HG03432 (cell line): Measurements from ENCODE around the gene SOCS6.
"Not testable (repeated sequence)": the region's sequence is repeated elsewhere in the genome, so short reads cannot be mapped to it uniquely, and the experiment has no call there.

ENCODE experiments used
- ATAC-seq: cut with Tn5 transposase; IDR thresholded peaks from one replicate; pipeline ENCODE4 v1.9.1; 2021; ENCODE audit warnings: mild to moderate bottlenecking, moderate library complexity; ENCODE audit not compliant: unreplicated experiment

The SOCS6 gene, protein sequence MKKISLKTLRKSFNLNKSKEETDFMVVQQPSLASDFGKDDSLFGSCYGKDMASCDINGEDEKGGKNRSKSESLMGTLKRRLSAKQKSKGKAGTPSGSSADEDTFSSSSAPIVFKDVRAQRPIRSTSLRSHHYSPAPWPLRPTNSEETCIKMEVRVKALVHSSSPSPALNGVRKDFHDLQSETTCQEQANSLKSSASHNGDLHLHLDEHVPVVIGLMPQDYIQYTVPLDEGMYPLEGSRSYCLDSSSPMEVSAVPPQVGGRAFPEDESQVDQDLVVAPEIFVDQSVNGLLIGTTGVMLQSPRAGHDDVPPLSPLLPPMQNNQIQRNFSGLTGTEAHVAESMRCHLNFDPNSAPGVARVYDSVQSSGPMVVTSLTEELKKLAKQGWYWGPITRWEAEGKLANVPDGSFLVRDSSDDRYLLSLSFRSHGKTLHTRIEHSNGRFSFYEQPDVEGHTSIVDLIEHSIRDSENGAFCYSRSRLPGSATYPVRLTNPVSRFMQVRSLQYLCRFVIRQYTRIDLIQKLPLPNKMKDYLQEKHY

DNA sequence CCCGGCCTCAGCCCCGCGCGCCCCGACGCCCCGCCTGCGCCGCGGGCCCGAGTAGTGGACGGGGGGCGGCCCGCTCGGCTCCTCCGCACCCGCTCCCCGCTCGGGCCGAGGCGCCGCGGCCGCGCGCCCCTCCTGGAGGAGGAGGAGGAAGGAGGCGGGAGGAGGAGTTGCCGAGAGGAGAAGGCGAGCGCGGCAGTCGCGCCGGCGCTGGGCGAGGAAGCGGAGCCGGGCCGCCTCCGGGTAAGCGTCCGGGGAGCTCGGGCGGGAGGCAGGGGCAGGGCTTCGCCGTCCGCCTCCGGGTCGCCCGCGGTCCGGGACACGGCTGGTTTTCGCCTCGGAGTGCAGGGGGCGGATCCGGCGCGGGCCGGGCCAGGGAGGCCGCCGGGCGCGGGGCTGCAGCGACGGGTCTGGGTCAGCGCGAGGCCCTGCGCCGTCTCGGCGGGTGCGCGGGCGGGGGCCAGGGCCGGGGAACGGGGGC is at the start of gene SOCS6:
Gene SOCS6, plus strand, starts transcription at position 195 of the 478 bp plus-strand sequence. CDS start 35,624 bp downstream, outside the sequence.
- ATAC-seq = peak; percentile 74

DNA sequence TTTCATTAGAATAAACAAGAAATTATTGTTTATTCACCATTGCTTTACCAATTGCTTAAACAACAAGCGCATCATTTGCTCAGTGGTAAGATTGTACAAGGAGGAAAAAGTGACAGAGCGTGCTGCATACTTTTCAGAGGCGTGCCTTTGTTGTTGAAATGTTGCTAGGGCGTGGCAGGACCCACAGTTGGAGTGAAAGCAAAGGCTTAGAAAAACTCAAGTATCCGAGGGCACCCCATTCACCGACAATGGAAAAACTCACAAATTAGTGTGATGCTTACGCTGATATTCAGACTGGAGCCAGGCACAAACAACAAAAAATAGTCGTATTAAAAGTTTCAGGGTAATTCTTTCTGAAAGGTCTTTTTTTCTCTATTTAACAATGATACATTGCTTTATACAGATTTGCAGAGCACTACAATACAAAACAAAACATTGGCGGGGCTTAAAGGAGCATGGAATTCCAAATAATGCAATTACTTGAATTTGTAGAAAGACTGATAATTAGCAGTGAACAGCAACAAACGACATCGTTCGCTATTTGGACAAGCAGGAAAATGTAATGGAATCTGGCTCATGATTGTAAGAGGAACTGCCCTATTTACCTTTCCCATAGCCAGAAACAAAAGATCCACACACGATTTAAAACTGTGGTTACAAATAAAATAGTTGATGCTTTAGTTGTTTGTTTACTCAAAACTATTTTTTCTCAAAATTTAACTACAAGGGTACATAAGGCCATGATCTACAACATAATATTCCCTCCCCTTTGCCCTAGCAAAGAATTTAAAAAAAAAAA is 45.5 kb upstream of the SOCS6 start:
- ATAC-seq = no peak

DNA sequence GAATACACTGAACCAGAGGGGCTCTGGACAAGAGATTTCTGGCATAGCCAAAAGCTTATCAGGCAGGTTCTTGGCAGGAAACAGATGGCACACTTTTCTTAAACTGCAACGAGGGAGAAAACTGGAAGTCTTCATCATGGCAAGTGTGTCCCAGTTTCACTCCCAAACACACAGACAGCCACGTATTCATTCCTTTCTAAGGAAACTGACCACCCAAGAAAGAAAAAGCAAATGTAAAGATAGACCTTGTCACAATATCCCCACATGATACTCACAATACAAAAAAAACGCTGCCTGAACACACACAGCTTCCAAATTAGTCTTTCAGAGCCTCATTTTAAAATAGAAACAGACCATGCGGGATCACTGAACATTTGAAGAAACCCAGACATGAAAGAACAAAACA is 42.8 kb upstream of the SOCS6 start:
- no peak for ATAC-seq

DNA sequence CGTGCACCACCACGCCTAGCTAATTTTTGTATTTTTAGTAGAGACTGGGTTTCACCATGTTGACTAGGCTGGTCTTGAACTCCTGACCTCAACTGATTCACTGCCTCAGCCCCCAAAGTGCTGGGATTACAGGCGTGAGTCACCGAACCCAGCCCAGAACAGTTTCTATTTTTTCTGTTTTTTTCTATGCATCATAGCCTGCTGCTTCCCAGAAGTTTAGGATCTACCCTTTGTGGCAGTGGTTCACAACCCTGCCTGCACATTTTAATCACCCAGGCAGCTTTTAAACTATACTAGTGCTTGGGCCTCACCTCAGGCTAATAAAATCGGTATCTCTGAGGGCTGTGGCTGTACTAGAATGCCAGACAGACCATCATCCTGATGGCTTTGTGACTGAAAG is 39.7 kb upstream of the SOCS6 start:
- ATAC-seq = no peak

DNA sequence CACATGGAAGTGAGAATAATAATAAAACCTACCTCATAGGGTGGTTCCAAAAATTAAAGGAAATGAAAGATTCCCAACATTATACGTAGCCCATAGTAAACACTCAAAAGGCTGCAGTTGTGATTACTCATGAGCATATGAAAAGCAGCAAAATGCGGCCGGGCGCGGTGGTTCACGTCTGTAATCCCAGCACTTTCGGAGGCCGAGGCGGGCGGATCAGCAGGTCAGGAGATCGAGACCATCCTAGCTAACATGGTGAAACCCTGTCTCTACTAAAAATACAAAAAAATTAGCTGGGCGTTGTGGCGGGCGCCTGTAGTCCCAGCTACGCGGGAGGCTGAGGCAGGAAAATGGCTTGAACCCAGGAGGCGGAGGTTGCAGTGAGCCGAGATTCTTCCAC is 39.0 kb upstream of the SOCS6 start:
- not testable (repeated sequence) for ATAC-seq

DNA sequence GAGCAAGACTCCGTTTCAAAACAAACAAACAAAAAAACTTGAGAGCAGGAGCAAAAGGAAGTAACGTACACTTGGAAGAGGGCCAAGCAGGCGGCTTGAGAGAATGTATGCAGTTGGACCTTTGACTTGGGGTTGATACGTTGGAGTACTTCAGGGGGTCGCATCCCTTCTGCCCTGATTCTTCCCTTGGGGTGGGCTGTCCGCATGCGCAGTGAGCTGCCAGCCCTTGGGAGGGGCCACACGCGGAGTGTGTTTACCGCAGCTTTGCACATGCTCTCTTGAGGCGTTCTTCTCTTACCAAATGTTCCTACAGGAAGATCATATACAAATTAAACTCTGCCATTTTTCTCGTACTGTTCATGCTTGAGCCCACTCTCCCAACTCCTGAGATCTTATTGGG is 38.1 kb upstream of the SOCS6 start:
- ATAC-seq = no peak

DNA sequence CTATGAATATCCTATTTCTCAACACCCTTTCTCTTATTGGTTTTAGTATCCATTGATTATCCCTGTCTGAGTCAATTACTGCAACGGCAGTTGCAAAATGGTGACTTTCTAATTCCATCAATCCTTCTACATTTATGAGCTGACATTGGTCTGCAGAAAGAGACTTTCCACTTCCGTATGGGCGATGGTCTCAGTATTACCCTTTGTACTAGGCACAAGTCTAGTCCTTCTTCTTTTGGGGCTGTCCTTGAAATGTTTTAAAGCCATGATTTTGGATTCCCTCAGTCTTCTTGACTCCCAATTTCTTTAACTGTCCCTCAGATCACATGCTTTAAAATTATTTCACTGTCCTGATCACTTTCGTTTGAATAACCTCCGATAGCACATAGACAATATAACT is 32.7 kb upstream of the SOCS6 start:
- no peak for ATAC-seq

DNA sequence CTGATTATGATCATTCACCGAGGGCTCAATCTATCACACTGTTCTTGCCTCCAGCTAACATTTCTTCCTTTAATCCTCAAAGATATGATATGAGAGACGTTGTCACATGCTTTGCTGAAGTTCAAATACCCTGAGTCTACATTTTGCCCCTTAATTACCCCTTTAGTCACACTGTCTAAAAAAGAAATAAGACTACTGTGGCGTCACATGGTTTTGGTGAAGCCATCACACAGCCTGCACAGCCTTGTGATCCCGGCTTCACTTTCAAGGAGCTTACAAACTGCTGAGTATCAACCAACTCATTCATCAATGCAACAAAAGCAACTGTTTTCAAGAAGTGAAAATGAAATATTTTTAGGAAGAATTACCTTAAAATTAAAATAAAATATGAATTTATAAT is 31.9 kb upstream of the SOCS6 start:
- ATAC-seq = no peak

DNA sequence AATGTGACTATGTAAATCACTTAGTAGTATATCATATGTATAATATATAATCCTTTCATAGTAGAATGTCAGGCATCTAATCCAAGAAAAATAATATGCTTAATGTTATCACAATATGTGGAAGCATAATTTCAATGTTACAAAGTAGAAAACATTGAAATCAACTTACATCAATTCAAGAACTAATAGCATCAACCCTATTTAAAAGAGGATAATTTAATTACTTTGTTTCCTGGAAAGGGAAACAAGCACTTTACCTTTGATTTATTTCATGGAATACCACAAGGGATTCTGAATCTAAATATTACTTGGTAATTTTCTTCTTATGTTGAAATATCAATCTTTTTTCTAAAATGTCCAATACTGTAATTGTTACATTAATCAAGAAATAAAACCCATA is 30.6 kb upstream of the SOCS6 start:
- ATAC-seq = no peak

DNA sequence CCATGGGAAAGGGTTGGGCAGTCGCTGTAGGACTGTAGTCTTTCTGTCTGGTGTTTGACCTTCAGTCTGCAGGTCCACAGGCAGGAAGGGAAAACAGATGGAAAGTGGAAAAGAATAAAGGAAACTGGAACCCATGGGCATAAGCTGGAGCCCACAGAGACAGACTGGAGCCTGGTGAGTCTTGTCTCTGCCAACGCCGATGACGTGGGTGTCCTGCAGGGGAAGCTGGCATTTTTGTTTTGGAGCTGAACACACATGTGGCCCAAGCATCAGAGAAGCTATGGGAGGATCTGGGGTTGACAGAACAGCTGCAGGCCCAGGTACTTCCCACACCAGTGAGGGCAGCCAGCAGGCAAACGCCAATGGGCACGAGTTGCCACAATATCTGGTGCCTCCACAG is 28.2 kb upstream of the SOCS6 start:
- no peak for ATAC-seq

DNA sequence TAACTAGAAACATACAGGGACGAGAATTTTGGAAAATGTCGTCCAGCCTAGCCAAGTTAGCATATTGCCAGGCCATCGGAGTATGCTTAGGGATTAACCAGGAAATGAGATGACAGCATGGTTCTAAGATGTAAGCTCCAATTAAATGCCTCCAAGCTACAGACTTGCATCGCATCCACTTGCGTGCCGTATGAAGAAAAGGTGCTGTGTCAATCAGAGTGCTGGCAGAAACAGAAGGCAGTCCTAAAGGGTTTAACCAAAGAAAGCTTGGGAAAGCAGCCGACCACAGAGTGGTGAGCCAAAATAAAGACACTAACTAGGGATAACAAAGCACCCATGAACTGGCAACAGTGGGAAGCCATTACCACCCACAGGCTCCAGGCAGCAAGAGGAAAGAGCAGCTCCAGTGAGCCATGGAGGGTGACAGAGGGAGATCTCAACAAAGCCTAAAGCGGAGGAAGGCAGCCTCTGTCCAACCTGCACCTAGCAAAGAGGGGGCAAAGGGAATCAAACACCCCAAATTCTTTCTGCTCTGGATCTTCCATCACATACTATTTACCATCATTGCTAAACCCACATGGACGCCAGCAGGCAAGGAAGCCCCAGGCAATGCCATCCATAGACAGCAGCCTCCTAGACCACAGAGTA is 27.6 kb upstream of the SOCS6 start:
- ATAC-seq = no peak

DNA sequence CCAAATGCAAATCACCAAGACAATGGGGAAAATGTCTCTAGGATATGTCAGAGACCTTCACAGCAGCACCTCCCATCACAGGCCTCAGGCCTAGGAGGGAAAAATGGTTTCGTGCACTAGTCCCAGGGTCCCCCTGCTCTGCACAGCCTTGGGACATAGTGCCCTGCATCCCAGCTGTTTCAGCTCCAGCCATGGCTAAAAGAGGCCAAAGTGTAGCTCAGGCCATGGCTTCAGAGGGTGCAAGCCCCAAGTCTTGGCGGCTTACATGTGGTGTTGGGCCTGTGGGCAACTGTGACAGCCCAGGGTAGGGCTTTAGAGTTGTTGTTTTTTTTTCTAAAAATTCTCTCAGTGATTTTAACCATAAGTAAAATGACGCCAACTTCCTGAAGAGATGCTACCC is 25.5 kb upstream of the SOCS6 start:
- no peak for ATAC-seq

DNA sequence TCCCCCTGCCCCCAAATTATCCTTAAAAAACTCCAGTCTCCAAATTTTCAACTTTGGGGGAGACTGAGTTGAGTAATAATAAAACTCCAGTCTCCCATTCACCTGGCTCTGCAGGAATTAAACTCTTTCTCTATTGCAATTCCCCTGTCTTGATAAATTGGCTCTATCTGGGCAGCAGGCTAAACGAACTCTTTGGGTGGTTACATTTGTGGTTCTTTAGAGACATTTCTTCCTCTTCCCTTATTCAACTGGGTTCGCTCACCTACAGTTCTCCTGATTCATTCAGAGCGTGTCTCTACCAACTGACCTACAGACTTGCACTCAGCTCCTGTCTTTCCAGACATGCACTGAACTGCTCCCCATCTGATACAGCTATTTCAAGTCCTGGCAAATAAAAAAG is 17.1 kb upstream of the SOCS6 start:
- ATAC-seq = no peak

DNA sequence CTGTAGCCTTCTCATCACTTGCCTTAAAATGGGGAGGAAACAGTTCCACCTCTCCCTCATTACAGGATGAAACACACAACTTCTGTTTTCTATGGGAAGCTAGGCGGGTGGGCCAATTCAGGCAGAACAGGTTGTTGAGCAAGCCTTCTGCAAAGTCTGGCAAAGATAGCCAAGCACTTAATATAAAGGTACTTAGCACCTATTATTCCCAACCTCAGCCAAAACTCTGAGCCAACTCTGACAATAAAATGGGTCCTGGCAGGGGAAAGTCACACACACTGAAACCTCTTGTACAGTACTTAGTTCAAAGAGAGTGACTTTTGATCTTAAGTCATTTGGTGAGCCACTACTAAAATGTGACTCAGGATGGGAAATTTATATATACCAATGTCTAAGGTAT is 15.8 kb upstream of the SOCS6 start:
- ATAC-seq = no peak

DNA sequence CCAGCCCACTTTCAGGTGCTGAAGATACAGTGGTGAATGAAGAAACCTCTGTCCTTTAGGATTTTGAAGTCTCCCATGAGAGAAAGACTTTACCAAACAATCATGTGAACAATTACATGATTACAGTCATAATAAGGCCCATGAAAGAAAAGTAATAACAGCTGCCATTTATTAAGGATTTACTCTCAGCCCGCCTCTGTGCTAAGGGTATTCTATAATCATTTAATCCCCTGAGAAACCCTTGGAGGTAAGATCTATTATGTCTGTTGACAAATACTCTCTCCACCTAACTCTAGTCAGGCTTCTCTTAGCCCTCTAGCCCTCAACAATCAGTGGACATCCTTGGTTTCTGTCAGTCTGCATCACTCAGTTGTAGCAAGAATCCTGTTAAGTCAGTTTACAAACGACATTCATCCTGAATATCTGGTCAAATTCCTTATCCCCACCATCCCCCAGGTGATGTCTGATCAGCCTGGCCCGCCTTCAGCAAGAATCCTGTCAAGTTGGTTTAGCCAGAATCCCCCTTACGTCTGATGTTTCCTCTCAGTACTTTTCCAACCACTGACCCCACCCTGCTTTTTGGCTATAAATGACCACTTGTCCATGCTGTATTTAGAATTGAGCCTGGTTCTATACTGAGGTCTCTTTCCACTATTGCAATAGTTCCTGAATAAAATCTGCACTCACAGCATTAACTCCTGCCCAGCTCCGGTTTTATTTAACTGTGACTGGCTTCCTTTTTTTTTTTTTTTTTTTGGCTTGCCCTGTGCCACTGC is 12.2 kb upstream of the SOCS6 start:
- ATAC-seq = no peak

DNA sequence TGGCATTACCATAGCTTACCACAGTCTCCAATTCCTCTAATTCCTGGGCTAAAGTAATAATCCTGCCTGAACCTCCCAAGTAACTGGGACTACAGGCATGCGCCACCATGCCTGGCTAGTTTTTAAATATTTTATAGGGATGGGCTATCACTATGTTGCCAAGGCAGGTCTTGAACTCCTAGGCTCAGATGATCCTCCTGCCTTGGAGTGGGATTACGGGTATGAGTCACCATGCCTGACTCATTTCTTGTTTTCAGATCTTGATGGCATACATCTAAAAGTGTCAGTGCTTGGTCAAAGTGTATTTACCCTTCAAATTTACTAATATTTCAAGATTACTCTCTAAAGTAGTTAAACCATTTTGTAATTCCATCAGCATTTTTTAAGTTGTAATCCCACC is 9.4 kb upstream of the SOCS6 start:
- no peak for ATAC-seq

DNA sequence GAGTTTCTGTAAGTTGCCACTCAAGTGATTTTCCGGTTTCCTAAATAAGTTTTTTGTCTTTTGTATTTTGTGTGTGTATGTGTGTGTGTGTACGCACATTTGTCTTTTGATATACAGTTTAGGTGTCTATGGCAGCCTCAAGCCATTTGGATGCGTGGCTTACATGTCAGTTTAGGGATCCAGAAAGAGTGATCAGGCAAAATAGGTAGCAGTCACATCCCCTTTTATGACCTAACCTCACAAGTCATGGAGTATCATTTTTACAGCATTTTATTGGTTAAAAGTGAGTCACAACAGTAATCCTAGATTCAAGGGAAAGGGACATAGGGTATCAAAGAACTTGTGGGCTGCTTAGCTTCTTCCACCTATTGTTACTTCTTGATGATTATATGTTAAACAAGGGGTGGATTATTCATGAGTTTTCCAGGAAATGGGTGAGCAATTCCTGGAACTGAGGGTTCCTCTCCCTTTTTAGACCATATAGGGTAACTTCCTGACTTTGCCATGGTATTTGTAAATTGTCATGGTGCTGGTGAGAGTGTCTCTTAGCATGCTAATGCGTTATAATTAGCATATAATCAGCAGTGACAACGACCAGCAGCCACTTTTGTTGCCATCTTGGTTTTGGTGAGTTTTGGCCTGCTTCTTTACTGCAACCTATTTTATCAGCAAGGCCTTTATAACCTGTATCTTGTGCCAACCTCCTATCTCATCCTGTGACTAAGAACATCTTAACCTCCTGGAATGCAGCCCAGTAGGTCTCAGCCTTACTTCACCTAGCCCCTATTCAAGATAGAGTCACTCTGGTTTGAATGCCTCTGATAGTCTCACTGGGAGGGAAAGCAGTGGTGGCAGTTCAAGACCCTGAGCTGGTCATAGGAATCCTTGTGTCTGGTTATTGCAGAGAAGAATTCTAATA is 8.6 kb upstream of the SOCS6 start:
- ATAC-seq = no peak

DNA sequence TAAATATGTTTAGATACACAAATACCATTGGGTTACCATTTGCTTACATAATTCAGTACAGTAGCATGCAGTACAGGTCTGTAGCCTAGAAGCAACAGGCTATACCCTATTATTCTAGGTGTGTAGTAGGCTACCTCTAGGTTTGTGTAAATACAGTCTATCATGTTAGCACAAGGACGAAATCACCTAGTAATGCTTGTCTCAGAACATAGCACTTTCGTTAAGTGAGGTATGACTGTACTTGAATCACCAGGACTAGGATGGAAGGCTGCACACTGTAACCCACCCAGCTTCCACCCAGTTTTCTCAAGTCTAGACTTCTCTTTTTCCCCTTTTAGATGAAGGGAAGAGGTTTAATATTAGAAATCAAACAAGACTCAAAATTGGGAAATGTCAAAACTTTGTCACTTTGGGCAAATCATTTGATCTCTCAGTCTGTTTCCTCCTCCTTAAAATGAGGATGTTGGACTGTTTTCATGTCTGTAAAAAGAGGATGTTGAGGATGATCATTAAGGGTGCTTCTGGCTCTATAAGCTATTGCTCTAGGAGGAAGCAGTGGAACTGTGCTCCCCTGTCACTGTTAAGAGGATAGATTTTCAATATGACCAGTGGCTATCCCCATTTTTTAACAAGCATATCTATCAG is 3.7 kb upstream of the SOCS6 start:
- no peak for ATAC-seq

DNA sequence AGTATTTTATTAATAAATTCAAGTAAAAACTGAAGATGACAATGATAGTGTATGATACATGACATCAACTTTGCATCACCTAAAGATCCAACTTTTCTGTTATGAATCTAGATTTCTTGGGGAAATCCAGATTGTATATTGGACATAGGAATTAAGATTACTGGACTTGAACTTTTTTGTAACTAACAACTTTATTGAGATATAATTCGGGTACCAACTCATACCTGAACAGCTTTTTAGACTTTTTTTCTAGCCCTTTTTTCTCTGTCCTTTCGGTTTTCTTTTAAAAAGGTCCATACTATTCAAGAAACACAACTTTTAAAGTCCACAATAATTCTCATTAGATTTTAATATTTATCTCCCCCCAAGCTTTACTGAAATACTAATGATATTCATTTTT is 1.1 kb upstream of the SOCS6 start:
- no peak for ATAC-seq
